ENCODE results near the gene TSHZ2.
"Not testable (repeated sequence)": the region's sequence is repeated elsewhere in the genome, so short reads cannot be mapped to it uniquely, and the experiment has no call there.

TSHZ2 gene

DNA sequence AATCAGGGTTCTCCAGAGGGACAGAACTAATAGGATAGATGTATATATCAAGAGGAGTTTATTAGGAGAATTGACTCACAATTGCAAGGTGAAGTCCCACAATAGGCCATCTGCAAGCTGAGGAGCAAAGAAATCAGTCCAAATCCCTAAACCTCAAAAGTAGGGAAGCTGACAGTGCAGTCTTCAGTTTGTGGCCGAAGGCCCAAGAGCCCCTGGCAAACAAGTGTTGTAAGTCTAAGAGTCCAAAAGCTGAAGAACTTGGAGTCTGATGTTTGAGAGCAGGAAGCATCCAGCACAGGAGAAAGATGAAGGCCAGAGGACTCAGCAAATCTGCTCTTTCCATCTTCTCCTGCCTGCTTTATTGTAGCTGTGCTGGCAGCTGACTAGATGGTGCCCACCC is 117.7 kb downstream of the TSHZ2 start:
- not testable (repeated sequence) for DNase-seq

DNA sequence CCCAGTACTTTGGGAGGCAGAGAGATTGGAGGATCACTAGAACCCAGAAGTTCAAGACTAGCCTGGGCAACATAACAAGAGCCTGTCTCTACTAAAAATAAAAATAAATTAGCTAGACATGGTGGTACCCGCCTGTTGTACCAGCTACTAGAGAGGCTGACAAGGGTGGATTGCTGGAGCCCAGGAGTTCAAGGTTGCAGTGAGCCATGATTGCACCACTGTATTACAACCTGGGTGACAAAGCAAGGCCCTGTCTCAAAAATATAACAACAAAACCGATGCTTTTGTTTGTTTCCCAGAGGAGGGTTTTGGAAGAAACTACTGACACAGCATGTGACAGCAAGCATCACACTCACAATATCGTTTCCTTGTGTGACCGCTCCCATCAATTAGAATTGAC is 119.6 kb downstream of the TSHZ2 start:
- no peak for DNase-seq

DNA sequence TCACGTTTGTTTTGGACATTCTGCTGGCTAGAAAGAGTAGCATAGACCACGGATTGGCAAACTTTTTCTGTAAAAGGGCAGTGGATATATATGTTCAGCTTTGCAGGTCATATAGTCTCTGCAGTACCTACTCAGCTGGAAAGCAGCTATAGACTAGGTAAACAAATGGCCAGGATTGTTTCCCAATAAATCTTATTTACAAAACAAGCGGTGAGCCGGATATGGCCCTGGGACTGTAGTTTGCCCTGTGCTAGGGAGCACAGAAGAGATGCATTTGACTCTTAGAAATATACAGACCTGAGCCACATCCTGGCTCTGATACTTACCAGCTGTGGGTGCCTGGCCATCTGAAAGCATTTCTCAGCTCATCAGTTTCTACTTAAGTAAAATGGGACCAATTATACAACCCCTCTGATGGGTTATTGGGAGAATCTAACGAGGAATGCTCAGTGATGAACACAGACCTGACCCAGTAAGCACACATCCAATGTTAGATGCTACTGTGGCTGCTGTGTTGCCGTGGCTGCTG is 120.7 kb downstream of the TSHZ2 start:
- DNase-seq: no peak

DNA sequence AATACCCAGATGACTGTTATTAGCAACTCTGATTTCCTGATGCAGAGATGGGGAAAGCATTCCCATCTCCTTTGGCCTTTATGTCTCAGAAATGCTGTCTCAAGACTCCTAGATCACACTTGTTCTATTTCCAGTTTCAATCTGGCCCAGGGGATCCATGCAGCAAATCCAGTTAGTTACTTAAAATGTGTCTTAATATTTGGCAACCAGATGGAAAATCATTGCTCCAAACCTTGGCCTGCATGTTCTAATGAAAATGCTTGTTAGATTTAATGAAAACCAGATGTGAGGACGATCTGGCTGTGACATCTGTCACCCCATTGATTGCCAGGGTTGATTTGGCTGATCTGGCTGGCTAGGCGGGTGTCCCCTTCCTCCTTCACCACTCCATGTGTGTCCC is 125.2 kb downstream of the TSHZ2 start:
- DNase-seq: no peak

DNA sequence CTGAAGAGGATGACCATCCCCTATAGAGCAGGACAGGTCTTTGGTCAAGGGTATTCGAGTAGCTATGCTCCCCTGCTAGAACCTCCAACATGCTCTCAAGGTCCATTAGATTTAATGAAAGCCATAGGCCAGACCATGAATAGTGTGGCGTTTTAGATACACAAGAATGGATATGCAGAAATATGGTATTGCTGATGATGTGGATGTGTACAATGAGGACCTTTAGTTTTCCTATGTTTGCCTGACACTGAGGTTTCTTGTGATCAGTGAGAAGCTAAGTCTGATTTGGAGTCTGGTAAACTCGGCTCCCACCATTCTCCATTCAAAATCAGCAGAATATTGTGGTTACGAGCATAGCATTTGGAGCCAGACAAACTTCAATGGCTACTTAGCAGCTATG is 125.6 kb downstream of the TSHZ2 start:
- no peak for DNase-seq

DNA sequence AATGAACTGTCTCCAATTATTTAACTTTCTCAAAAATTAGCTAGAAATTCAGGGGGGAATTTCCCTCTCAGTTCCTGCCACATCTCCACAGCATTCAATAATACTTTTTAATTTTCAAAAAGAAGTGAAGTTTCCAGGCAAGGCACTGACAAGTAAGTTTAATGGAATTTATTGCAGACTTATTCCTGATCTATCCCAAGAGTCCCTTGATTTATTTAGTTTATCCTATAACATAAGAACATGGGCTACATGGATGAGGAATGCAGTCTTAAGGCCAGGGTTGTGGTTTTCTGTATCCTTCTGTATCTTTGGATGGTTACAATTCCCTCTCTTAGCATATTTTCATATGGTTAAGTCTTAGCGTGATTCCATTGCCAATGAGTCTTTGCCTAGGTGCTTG is 126.5 kb downstream of the TSHZ2 start:
- DNase-seq: no peak

DNA sequence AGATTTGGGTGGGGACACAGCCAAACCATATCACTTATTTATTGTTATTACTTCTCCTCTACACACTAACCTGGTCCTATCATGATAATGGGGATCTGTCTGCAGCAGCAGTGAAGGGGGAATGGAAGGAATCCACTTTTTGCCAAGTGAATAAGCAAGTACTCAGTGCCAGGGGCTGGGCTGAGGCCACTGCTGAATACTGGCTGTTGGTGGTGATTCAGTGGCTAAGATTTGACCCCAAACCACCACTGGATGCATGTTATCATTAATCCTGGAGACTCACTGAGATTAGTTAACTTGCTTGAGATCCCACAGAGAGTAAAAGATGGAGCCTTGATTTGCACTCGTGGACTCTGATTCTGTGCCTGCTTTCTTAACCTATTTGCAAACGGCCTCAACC is 127.7 kb downstream of the TSHZ2 start:
- DNase-seq: no peak

DNA sequence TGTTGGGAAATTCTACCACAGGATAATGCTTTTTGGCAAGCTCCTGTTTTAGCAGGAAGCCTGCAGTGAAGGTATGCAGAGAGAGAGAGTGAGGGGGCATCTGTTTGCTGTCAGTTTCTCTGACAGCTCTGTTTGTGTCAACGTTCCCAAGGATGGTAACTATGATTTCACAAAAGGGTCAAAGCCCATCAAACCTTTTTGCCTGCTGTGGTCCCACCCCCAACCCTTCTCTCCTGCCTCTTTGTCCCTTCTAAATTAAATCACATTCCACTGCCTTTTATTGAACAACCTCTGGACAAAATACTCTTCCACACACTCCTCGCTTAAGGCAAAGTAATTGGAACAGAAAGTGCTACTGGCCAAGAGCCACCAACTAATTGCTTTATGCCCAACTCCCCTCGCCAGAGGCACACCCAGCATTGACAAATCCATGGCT is 128.3 kb downstream of the TSHZ2 start:
- DNase-seq: no peak

DNA sequence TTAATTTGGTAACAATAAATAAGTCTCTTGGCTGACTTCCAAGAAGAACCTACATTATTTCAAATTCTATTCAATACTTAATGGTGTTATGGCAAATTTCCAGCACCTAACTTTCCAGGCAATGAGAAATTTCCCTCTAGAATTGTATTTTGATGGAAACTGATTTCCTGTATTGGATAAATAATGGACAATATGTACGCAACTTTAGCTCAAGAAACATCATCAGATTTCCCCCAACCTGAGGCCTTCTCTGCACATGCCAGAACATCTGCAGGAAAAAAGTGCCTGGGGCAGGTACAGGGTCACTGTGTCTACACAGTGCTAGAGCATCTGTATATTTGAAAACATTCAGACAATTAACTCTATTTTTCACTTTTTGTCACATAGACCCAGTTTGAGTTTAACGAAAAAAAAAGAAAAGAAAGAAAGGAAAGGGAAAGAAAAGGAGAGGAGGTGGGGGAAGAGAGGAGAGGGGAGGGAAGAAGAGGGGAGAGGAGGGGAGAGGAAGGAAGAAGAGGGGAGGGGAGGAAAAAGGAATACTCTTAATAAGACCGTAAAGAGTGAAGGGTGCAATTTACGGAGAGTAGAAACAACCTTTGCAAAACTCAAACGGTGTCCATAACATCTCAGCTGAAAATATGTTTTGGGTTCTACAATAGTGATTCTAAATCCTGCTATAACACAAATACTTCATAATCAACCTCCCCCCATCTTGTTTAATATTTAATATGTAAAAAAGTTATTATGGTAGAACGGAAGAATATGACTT is 130.0 kb downstream of the TSHZ2 start:
- DNase-seq: no peak

DNA sequence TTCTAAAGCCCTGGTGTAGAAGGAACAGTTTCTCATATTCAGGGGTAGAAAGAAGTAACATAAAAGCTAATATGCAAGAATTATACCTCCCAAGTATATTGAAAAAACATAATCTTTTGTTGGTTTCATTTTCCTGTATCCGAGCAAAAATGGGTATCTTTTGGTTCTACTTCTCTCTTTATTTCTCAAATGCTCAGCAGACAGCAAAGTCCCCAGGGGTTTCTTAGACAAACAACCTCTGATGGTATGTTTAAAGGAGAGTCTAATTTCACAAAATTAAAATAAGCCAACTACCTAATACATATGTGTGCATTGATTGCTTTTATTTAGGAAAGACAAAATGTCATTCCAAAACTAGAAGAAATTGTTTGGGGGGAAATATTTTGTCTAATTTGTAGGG is 131.0 kb downstream of the TSHZ2 start:
- no peak for DNase-seq

DNA sequence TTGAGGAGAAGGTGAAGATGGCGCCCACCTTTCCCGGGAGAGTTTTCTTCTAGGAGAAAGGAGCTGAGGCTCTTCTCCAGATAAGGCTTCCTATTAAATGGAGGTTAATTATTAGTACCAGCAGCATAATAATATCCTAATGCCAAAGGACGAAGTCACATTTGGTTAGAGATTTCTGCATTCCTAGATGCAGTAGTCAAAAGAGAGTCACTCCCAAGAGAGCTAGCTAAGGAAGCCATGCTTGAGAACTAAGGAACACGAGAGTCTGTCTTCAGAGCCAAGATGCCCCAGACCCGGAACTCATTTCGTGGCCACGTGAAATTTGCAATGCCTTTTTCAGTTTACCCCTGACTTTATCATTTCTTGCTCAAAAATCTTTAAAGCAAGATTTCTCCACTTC is 132.7 kb downstream of the TSHZ2 start:
- no peak for DNase-seq

DNA sequence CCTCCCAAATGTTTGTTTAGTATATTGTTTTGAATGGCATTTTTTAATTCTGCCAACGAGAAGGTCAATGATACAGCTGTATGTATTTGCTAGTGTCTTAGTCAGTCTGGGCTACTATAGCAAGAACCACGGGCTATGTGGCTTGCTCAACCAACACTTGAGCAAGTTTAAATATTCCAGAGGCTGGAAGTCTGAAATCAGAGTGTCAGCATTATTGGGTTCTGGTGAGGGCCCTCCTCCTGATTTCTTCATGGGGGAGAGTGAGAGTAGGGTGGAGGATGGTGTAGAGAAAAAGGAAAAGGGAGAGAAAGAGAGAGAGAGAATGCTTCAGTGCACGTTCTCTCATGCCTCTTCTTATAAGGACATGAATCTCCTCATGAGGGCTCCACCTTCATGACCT is 144.6 kb downstream of the TSHZ2 start:
- no peak for DNase-seq

DNA sequence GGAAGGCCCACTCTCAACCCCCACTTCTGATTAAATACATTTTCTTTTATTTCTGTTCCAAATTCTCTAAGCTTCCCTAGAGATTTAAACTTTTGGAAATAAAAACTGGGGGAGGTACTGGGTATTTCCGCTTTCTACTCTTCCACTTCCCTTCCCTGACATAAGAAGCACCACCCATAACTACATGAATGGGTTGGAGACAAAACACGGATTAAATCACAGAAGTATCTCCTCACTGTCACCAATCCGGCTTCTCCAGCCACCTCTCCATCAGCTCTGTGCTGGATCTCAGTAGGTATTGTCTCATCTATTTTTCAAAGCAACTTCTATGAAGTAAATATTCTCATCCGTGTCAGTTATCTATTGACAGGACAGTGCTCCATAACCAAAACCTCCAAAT is 150.7 kb downstream of the TSHZ2 start:
- DNase-seq: no peak

DNA sequence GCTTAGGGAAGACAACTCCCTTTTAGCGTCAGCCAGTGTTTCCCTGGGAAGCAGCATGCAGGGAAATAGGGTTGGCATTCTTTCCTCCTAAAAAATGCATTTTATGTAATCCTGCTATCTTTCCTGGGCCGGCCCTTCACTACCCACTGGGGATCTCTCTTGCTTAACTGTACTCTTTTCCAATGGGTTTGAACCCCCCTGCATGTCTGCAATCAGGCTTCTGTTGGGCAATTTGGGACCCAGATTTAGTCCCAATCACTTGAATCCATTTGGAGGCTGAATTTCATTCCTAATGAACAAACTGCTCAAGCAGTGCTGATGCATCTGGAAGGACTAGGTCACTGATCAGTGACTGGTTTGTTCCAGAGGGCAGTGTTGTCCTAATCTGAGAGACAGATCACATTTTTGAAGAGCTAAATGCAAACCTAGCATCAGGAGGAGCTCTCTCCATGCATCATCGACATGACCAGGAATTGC is 152.0 kb downstream of the TSHZ2 start:
- DNase-seq: no peak

DNA sequence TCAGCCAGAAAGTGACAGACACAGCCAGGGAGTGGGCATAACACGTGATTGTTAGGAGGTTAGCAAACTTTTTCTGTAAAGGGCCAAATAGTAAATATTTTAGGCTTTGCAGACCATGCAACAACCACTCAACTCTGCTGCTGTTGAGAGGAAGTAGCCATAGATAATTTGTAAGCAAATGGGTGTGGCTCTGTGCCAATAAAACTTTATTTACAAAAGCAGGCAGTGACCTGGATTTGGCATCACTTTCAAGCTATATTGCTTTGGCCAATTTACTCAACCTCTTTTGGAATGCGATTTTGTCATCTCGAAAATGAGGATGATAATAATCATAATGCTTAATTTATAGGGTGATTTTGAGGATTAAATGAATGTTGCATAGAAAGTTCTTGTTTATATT is 152.6 kb downstream of the TSHZ2 start:
- DNase-seq: no peak

DNA sequence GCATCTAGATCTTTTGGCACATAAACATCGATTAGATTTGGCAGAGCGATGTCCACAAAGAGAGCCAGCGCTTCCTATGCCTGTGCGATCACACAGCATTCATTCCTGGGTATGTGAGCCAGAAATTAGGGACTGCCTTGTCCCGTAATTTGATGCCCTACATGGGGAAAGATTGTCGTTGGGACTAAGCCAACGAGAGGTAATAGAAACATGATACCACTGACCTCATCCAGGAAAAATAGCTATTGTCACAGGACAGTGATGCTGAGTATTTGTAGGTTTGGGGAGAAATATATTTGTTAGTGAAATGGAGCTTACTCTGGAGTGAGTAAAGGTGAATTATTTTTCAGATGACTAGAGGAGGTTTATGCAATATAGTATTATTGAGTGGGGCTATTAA is 154.0 kb downstream of the TSHZ2 start:
- no peak for DNase-seq

DNA sequence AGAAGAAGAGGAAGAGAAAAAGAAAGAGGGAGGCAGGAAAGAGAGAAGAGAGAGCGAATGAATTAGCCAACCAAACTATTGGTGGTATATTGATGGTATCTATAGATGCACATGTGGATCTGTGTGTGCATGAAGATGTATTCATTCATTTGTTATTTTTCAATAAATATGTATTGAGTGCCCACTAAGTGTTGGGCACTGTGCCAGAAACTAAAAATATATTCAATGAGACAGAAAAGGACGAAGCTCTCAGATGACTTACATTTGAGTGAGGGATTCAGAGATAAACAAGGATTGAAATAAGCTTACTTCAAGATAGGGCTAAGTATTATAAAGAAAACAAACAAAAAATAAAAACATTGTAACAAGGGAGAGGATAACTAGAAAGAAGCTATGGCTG is 154.9 kb downstream of the TSHZ2 start:
- no peak for DNase-seq

DNA sequence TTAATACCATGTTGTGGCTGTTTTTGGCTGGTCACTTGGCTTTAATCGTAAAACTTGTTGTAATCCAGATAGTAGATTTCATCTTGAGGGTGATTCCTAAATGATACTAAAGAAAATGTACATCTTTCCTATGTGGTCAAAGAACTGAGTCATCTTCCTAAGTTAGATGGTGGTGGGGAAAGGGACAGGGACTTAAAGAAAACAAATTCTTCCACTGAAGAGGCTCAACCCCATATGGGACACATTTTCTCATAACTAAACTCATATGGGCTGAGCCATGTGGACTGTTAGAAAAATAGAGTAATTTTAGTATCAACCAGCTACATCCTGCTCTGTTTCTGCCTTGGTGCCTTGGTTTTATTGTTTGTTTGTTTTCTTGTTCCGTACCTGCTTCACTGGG is 155.8 kb downstream of the TSHZ2 start:
- no peak for DNase-seq

DNA sequence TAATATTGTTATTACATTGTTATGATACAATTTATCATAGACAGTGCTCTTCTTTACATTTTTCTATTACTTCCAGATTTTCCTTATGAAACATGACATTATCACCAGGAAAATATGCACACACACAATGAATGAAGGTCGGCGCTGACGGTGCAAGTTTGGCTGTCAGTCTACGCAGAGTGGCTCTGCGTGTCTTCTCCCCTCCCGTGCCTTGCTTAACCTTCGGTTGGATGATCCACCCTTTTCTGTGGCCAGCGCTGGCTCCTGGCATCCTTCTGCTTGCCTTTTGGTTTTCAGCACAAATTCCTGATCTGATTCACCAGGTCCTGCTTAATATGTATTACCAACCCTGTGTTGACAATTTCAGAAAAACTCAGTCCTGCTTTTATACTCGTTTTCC is 157.4 kb downstream of the TSHZ2 start:
- DNase-seq: no peak

DNA sequence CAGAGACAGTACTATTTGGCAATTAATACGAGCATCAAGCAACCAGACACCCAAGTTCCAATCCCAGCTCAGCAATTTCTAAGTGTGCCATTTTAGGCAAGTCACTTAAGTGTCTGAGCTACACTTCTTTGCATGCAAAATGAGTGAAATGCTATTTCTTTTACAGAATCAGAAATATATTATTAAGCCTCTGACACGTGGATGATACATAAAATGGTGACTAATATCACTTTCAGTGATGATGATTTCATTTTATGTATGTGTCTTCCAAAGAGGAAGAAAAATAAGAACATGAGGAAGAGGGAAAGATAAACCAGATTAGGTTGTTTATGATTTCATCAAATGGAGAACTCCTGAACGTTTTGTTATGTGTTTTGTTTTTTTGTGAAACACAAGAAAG is 158.6 kb downstream of the TSHZ2 start:
- no peak for DNase-seq

DNA sequence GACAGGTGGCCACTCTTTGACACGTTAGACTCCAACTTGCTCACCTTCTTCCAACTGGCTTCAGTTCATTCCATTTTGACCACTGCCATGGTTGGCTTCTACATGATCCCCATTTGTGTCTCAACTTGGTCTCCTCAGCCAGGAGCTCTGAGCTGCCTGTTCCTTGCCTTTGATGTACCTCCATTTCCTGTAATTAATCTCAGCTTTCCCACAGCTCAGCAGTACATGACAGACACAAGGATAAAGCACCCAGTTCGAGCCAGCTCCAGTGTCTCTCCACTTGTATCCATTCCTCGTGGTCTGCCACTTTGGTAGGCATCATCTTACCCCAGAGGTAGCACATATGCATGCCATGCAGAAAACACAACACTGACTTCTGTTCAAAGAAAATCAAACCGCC is 161.0 kb downstream of the TSHZ2 start:
- DNase-seq: no peak

DNA sequence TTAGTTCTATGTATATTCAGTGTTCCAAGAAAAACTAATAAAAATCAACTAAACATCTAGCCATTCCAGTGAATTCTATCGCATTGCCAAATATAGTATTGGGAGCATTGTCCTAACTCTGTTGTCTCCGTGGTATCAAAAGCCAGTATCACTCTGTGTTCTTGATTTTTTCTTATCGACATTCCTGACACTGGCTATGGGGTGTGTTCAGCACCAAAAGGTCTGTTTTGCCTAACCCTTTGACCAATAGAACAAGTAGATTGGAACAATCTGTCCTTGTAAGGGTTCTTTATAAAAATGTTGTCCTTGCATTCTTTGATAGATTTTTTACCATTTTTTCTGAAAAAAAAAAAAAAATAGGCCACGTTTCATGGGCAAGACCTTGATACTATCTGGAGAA is 161.5 kb downstream of the TSHZ2 start:
- no peak for DNase-seq

DNA sequence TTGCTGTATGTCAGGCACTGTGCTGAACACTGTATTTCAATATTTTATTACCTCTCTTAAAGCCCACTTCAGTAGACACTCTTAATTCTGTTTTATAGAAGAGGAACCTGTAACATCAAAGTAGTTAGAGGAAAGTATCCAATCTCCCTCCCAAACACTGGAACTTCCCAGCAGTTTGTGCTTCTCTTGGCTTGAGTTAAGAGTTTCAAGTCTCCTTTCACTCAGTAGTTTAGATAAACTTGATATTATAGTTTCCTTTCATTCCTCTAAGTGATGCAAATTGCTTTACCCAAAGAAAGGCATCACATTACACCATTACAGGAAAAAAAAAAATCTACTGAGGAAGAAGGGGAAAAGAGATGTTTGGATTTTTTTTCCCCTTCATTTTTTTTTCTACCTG is 164.3 kb downstream of the TSHZ2 start:
- DNase-seq: no peak

DNA sequence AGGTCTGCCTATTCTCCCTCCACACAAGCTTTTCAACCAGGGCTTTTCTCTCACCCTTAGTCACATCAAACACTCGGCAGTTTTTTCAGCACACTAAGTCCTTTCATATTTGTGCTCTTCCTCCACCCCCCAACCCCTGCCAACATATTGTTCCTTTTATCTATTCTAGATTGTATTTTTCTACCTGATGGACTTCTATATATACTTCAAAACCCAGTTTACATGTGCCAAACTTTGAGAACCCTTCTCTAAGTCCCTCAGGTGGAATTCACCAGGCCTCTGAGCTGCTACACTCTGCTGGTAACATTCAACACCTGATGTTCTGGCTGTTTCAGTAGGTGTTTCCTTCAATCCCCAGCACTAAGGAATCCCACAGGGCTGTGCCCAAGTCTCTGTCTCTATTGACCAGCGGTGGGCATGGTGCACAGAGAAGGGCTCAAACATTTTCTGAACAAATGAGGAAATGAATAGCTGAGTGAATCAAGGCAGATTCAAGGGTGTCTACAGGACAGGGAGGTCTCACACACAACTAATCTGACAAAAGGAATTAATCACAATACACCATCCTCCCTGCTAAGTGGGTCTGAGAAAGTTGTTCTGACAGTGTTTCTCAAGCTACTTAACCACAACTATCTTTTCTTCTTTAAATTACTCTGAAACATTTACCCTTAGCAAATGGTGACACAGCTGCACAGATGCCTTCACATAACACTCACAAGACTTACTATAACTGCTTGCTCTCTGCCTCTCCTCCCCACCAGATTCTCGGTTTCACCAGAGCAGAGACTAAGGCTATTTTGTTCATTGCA is 166.5 kb downstream of the TSHZ2 start:
- no peak for DNase-seq
